Endothelial cell of umbilical vein (primary cell): ENCODE measurements around the gene CCDC14.
"Not testable (repeated sequence)": the region's sequence is repeated elsewhere in the genome, so short reads cannot be mapped to it uniquely, and the experiment has no call there.

ENCODE experiments used
- CTCF ChIP-seq, 2 donors: IDR thresholded peaks; 1 replicate in 1 of 2; 2 replicates in 1 of 2; pipeline ENCODE4 v1.5.1; 2011; ENCODE audit warnings: low read length in 2 of 2, mild to moderate bottlenecking in 2 of 2, moderate library complexity in 2 of 2, control low read depth in 1 of 2, inconsistent platforms in 1 of 2, low read depth in 1 of 2; ENCODE audit not compliant: insufficient read depth in 1 of 2; ENCODE audit errors: extremely low read depth in 1 of 2
- EZH2 ChIP-seq: IDR thresholded peaks from 2 replicates; pipeline ENCODE4 v1.6.1; 2012; ENCODE audit warnings: borderline replicate concordance, low read depth, mild to moderate bottlenecking, moderate library complexity, low read length, inconsistent platforms; ENCODE audit not compliant: severe bottlenecking
- FOS ChIP-seq: IDR thresholded peaks from 2 replicates; pipeline ENCODE4 v1.6.1; 2011; ENCODE audit warnings: mild to moderate bottlenecking, low read length, moderate library complexity, borderline replicate concordance; ENCODE audit not compliant: insufficient read depth
- GATA2 ChIP-seq: IDR thresholded peaks from 2 replicates; pipeline ENCODE4 v1.7.0; 2011; ENCODE audit warnings: low read depth, mild to moderate bottlenecking, moderate library complexity, mixed read lengths, low read length; ENCODE audit not compliant: insufficient read length, insufficient read depth
- JUN ChIP-seq: IDR thresholded peaks from 2 replicates; pipeline ENCODE4 v1.6.1; 2011; ENCODE audit warnings: borderline replicate concordance, low read depth; ENCODE audit not compliant: insufficient read length, insufficient read depth
- MAX ChIP-seq: IDR thresholded peaks from 2 replicates; pipeline ENCODE4 v1.6.1; 2011; ENCODE audit not compliant: insufficient read depth, insufficient read length
- POLR2A ChIP-seq: IDR thresholded peaks from 2 replicates; pipeline ENCODE4 v1.6.1; 2012; ENCODE audit warnings: low read depth, mild to moderate bottlenecking, control low read depth, low read length
- POLR2AphosphoS5 ChIP-seq: IDR thresholded peaks from 2 replicates; pipeline ENCODE4 v1.6.1; 2012; ENCODE audit warnings: low read depth, mild to moderate bottlenecking, control low read depth, low read length, moderate library complexity; ENCODE audit not compliant: insufficient read depth

- TF ChIP-seq CTCF (IDR thresholded peaks at IDR 0.05; ENCODE audit: extremely low read depth in 1 of 2, insufficient read depth in 1 of 2, low read depth in 1 of 2, low read length in 2 of 2); EZH2; POLR2AphosphoS5; GATA2; MAX; JUN; POLR2A; FOS: not testable (repeated sequence)
Measured at GRCh38 chr3:123991730-123992588, 30.9 kb upstream of the CCDC14 start, which contains the start of gene ROPN1.
